ENCODE results near the gene OTULIN. TPM values are rescaled to one million over a fixed set of nuclear protein-coding genes. Genes with fewer than 3 reads are reported as not detected.
A peak's percentile ranks its signal among the peaks of the same experiment; 100 is the strongest.

The OTULIN gene
- total RNA-seq, 1 donor from 2014 or later = 22.4 TPM

DNA sequence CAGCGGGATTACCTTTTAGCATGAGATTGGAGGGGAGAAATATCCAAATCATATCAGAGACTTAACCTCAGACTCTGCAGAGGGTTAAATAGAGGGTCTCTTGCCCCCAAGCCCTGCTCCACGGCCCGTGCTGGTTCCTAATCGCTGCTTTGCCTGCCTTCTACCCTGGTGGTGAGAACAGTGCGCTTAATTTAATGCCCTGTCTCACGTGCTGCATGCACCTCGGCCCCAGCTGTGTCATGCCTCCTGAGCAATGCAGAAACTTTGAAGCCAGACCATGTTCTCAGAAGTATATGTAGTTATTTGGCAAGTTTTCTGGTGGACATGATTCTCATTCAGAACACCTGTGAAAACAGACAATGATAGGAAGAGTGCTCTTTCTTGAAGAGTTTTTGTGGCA, 1.4 kb downstream of the OTULIN start:
- ATAC-seq (no peak), DNase-seq (ENCODE audit: missing footprints) (no peak)
- intact Hi-C loops (cut with DNase I) = loop anchor here (5.0 kb wide), 1 partner anchor 346 kb away; no protein-coding TSS in a partner anchor

DNA sequence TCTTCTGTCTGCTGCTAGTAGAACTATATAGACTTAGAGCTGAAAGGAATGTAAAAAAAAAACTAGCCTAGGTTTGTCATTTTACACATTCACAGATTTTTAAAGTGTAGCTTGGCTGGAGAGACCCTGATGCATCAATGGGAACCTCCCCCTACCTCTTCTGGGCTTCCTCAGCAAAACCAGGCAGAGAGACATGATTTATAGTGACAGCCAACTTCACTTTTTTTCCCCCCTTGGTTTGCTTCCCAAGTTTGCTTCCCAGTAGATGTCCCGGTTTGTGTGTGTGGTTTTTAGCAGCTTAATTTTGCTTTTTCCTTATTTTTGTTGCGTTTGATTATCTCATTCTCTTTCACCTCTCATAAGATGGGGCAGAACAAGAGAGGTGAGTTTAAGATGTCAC, 1.8 kb downstream of the OTULIN start:
- no peak for DNase-seq (ENCODE audit: missing footprints)
- intact Hi-C loops (cut with DNase I) = loop anchor here (5.0 kb wide), 1 partner anchor 346 kb away; no protein-coding TSS in a partner anchor
- no peak for ATAC-seq

DNA sequence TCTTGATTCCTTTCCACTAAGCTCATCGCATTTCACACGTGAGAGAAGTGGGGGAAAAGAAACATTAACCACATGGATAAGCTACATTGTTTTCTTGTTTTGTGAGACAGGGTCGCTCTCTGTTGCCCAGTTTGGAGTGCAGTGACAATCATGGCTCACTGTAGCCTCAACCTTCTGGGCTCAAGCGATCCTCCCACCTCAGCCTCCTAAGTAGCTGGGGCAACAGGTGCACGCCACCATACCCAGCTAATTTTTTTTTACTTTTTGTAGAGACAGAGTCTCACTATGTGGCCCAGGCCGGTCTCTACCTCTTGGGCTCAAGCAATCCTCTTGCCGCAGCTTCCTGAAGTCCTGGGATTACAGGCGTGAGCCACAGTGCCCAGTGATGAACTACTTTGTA, 2.8 kb downstream of the OTULIN start:
- no peak for DNase-seq (ENCODE audit: missing footprints)
- intact Hi-C loops (cut with DNase I) = loop anchor here (5.0 kb wide), 1 partner anchor 345 kb away; no protein-coding TSS in a partner anchor
- ATAC-seq = no peak

DNA sequence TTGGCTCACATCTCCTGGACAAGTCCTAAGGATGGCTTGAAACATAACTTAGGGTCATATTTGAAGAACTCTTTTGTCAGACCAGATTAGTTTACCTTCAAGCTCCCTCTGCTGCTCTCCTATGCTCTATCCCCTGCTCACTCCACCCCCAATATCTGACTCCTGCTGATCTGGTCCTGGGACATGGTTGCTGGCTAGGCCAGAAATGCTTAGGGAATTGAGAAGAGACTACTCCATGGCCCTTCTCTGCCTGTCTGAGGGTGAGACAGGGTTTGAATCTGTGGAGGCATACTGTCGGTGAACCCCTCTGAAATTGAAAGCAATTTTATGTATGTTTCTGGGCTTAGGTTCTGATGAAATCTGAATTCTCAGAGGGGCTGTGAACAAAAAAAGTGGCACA, 3.3 kb downstream of the OTULIN start:
- ATAC-seq (no peak), DNase-seq (ENCODE audit: missing footprints) (no peak)
- intact Hi-C loops (cut with DNase I) = loop anchor here (5.0 kb wide), 1 partner anchor 345 kb away; no protein-coding TSS in a partner anchor

DNA sequence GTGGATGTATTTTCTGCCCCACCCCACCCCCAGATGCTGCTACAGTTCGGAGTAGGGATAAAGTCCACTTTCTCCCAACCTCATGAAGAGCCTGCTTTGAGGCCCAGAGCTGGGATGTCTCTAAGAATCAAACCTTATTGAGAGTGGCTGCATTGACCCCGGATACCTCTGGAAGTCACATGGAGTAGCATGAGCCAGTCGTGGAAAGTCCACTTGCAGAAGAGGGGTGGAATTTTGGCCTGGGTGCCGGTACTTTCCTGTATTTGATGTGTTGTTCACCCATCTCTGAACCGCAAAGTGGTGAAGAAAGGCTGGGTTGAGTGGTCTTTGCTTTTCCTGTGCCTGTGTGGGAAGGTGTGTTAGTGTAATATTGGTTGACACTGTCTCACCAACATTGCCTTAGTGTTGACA, 3.7 kb downstream of the OTULIN start:
- intact Hi-C loops (cut with DNase I) = loop anchor here (5.0 kb wide), 1 partner anchor 344 kb away; no protein-coding TSS in a partner anchor
- no peak for DNase-seq (ENCODE audit: missing footprints)
- no peak for ATAC-seq

DNA sequence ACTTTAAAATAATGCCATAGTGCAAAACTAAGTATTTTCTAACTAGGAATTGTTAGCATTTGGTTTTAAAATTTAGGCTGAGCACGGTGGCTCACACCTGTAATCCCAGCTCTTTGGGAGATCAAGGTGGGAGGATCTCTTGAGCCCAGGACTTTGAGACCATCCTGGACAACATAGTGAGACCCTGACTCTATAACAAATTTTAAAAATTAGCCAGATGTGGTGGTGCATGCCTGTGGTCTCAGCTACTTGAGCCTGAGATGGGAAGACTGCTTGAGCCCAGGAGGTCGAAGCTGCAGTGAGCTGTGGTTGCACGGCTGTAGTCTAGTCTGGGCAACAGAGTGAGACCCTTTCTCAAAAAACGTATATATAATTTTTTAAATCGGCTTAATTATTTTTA, 4.9 kb downstream of the OTULIN start:
- intact Hi-C loops (cut with DNase I) = loop anchor here (5.0 kb wide), 1 partner anchor 343 kb away; no protein-coding TSS in a partner anchor

DNA sequence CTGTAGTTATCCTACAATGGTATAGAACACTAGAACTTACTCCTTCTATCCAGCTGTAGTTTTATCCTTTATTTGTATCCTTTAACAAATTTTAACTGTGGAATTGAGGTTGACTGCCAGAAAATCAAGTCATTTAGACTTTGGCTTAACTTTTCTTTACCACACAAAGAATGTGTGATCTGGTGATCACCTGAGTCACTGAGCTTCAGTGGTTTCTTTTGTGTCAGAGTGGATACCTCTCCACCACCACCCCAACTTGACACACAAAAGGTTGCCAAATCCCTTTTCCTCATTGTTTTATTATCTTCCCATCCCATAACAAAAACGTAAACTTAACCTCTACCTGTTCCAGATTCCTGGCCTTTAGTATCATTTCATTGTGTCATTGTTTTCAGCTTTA, 5.5 kb downstream of the OTULIN start:
- no peak for DNase-seq (ENCODE audit: missing footprints)
- no peak for ATAC-seq
- intact Hi-C loops (cut with DNase I) = loop anchor here (5.0 kb wide), 1 partner anchor 342 kb away; no protein-coding TSS in a partner anchor

More for the DNA sequence above, 4.9 kb downstream of the OTULIN start:
- DNase-seq (ENCODE audit: missing footprints) (no peak), ATAC-seq (no peak)

DNA sequence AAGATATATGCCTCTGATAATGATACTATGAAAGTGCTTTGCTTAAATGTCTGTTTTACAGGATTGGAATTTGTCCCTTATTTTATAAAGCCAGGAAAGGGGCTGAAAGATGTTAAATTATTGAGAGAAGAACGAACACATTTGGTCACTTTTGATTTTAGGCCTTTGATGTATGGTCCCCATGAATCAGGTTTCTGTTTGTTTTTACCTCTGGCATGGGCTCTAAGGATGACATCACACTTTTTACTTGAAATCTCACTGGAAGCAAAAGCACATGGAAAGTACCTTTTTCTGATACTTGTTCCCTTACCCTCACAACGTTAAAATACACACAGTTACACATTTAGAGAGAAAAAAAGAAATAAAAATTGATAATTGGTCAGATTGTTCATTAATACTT, 6.9 kb downstream of the OTULIN start:
- intact Hi-C loops (cut with DNase I) = no loop called here
- ATAC-seq (no peak), DNase-seq (ENCODE audit: missing footprints) (no peak)

DNA sequence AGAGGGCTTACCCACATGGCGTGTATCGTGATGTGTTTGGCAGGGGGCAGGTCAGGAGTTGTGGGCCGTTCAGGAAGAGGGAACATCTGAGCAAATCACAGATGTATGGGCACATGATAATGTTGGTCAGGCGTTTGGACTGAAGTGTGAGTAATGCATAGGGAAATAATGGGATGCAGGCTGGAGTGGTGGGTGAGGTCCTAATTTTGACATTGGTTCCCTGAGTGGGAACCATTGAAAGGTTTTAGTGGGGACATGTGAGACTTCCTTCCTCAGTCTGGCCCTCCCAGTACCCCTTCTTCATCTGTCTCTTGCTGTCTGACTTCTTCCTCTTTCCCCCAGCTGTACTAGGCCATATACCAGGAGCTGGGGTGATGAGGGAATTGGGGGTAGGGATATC, 7.6 kb downstream of the OTULIN start:
- no peak for DNase-seq (ENCODE audit: missing footprints)
- intact Hi-C loops (cut with DNase I) = no loop called here
- ATAC-seq = peak; percentile 17

DNA sequence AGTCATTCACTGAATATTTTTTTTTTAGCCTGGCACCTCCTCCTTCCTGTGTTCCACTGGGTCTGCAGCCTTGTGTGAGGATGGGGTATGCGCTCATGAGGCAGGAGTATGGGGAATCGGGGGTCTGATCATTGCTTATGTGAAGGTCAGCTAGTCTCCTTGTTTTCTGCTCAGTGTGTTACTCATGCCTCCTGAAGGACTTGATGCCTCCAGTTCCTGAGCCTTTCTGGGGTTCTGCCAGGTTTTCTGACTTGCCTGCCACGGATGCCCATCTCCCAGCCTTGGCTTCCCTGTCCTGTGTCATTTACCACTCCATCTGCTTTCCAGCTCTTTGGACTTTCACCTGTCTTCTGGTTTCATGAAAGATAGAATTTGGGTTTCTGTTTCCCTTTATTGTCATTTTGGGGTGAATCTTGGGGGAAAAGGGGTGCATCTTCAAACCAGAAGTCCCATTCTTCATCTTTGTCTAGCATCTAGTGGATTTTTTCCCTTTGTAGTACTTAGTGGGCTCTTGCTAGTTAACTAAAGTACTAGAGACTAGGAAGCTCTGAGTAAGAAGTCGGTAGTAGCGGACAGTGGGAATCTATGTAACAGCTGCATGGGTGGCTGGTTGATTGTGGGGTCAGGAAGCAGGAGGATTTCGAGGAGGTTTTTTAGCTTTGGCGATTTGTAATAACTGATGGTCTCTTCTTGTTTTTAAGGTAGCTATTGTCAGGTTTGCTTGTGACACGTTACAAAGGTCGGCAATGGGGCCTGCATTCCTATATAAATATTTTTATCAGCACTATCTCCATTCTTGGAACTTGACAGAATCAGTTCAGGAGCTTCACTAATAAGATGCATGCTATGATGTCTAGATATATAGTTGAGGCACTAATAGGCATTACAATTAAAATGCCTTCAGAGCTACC, 8.2 kb downstream of the OTULIN start:
- intact Hi-C loops (cut with DNase I) = no loop called here
- no peak for ATAC-seq
- DNase-seq (ENCODE audit: missing footprints) = no peak

DNA sequence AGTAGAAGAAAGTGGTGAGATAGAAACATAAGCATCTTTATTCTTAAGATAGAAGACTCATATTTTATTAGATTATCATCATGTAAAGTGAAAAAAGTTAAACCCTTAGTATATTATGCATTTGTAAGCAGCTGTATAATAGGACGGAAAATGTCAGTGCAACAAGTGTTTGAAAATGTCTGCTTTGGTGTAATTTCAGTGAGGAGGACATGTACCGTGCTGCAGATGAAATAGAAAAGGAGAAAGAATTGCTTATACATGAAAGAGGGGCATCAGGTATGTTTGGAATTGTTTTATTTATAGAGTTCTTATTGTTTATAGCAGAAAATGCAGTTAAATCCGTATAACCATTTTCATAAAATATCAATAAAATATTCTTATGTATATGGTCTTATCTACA, 8.9 kb downstream of the OTULIN start:
- intact Hi-C loops (cut with DNase I) = no loop called here
- no peak for ATAC-seq
- DNase-seq (ENCODE audit: missing footprints) = no peak

DNA sequence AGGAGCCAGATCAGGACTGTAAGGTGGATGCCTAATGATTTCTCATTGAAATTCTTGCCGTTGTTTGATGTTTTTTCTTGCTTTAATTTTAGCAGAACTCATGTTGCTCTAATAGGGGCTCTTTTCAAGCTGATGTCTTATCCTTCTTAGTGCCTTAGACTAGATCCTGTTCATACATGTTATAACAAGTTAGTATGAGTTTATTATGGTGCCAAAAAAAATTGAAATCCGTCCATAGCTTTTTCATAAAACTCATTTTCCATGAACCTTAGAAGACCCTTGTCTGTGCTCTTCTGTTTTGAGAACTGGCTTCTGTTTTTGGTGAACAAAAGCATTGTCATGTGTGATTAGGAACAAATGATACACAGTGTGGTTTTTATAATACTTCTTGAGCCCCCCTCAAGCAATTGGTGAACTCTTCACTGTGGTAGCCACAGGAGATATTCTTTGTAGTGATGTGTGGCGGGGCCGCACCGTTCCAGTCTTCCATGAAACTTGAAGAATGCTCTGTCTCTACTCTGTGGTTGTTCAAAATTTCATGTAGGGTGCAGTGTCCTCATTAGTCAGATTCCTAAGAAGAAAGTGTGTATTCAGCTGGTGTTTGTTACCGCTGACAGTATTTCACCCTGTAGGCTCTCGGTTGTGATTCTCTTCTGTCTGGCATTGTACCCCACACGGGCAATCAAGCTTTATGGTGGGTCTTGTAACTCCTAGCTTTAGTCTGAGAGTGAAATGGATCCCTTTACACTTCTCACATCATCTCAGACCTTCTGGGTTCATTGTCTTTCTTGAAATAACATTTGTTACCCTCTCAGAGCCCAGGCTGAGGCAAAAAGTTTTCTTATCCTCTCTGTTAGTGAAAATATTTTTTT, 10.7 kb downstream of the OTULIN start:
- no peak for DNase-seq (ENCODE audit: missing footprints)
- no peak for ATAC-seq
- intact Hi-C loops (cut with DNase I) = no loop called here

DNA sequence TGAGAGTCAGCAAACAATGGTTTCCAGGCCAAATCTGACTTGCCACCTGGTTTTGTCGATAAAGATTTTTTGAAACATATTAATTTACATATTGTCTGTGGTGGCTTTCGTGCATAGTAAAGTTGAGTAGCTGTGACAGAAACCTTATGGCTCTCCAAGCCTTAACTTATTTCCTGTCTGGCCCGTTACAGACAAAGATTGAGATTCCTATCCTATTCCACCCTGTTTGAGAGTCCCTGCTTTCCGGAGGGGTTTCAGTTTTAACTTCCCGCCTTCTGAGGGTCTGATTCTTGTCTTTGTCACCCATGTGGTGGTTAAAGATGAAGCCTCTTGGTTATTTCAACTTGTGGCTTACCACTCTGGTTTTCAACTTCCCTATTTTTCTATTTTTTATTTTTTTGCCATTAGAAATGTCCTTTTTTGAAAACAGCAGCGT, 11.4 kb downstream of the OTULIN start:
- ATAC-seq = no peak
- intact Hi-C loops (cut with DNase I) = no loop called here
- no peak for DNase-seq (ENCODE audit: missing footprints)

DNA sequence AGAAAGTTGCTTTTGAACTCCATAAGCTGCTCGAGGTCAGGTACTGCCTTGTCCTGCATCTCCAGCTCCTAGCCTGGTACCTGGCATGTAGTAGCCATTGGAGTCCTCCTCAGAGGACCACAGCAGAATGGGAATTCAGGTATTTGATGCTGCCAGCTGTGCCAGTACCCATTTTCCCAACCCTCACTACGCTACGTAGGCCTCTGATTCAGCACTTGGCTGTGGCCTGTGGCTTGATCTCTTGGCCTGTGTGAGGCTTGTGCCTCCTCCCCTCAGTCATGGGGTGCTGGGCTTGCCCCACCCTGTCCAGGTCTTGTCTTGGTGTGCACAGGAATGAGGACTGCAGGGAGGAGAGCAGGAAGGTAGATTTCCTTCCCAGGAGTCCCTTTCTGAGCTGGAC, 11.8 kb downstream of the OTULIN start:
- DNase-seq (ENCODE audit: missing footprints) = no peak
- intact Hi-C loops (cut with DNase I) = no loop called here
- peak; percentile 43 for ATAC-seq

DNA sequence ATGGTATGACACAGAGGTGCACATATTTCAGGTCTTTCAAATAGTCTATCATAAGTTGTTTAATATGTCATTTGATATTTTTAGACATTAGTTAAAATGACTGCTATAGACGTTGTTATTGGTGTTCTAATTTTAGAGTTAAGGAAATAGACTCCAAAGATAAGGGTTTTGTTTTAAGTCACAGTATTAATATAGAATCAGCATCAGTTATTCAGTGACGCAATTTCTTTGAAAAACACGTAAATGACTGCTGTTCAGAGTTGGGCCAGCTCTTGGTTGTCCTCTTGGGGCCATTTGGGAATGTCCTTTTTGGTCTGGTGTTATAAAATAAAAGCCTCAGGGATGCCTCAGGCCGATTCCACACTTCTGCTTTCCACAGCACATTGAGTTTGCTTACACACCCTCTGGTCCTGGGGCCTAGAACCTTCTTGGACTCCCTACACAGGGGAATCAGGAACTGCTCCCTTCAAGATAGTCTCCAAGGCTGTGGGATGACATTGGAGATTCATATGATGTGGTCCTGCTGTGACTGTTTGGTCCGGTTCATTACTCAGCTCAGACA, 14.3 kb downstream of the OTULIN start:
- intact Hi-C loops (cut with DNase I) = no loop called here
- ATAC-seq = peak; percentile 8
- DNase-seq (ENCODE audit: missing footprints) = no peak

DNA sequence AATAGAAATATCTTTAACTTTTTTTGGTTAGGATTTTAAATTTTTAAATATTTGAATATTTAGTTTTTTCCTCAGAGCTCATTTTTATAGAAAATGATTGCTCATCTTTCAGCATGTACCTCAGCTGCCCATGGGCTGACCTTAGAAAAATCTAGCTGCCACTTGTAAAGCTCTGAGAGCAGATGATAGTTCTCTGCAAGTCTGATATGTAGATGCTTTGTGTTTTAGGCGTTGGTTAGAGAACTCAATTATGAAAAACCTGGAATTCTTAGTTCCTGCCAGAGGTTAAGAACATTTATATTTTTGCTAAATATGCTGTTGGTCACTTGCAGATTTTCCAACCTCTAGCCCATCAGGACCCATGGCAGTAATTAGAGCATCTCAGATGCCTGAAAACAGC, 15.1 kb downstream of the OTULIN start:
- ATAC-seq (no peak), DNase-seq (ENCODE audit: missing footprints) (no peak)
- intact Hi-C loops (cut with DNase I) = no loop called here

DNA sequence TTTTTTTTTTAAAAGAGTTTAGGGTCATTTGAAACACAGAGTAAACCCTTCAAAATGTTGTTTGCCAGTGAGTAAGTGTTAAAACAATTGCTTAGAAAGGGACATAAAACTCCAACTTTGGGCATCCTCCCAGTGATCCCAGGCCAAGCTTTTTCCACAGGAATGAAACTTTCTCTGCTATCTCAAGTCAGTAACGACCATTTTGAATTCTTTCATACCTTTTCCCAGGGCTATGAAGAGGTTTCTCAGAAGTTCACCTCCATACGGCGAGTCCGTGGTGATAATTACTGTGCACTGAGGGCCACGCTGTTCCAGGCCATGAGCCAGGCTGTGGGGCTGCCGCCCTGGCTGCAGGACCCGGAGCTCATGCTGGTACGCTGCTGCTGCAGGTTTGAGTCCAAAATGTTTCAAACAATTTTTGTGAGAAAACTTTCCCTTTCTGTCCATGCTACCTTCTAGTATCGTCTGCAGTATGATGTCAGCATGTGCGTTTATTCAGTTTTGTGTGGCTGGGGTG, 16.8 kb downstream of the OTULIN start:
- ATAC-seq (peak; percentile 67), DNase-seq (ENCODE audit: missing footprints) (no peak)
- intact Hi-C loops (cut with DNase I) = no loop called here

DNA sequence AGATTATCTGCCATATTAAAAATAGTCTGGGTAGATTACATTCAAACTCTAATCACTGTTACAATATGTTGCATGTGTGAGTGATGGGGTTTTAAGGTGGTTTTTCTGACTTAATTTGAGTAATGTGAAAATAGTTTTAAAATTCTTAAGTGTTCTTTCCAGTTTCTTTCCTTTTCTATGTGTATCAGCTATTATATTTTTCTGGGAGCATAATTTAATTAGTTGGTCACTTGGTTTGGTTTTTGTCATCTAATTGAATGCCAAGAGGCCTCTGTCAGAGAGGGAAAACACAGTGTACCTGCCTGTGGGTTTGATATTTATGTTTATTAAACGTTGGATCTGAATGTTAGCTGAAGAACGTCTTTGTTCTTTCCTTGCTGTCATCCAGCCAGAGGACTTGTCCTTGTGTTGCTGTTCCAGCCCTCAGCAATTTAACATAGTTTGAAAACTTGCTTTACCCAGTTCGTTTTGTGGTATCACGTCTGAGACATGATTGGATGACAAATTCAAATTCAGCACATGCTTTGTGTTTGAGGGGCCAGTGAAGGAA, 19.5 kb downstream of the OTULIN start:
- intact Hi-C loops (cut with DNase I) = loop anchor here (2.0 kb wide), 2 partner anchors 43 to 325 kb away; no protein-coding TSS in a partner anchor
- DNase-seq (ENCODE audit: missing footprints) (no peak), ATAC-seq (no peak)
